Smooth muscle cell (in vitro differentiated cells): ENCODE measurements around the gene ZNF654. TPM values are rescaled to one million over a fixed set of nuclear protein-coding genes. Genes with fewer than 3 reads are reported as not detected.

Experiments used
- DNase-seq: peaks from one replicate; lab custom pipeline; 2025; ENCODE audit not compliant: unreplicated experiment; lab: John Stamatoyannopoulos, UW
- H2AFZ ChIP-seq: fragments of 200-600 bp; sonication (generic); 2 replicates; pipeline ENCODE4 v1.6.0; 2016; ENCODE audit warnings: antibody characterized with exemption, low read depth, mild to moderate bottlenecking
- H3F3A ChIP-seq: fragments of 200-600 bp; sonication (generic); 2 replicates; pipeline ENCODE4 v1.6.0; 2017; ENCODE audit warnings: antibody characterized with exemption, low read depth
- H3K27ac ChIP-seq: fragments of 200-600 bp; sonication (generic); 2 replicates; pipeline ENCODE4 v1.5.1; 2016; ENCODE audit warnings: low read depth, mild to moderate bottlenecking
- H3K27me3 ChIP-seq: fragments of 200-600 bp; sonication (generic); 2 replicates; pipeline ENCODE4 v1.6.1; 2016; ENCODE audit warnings: low read depth, mild to moderate bottlenecking
- H3K36me3 ChIP-seq: fragments of 200-600 bp; sonication (generic); 2 replicates; pipeline ENCODE4 v1.5.1; 2016; ENCODE audit warnings: low read depth
- H3K4me1 ChIP-seq: fragments of 200-600 bp; sonication (generic); 2 replicates; pipeline ENCODE4 v1.5.1; 2016; ENCODE audit warnings: low read depth
- H3K4me2 ChIP-seq: fragments of 200-600 bp; sonication (generic); 2 replicates; pipeline ENCODE4 v1.6.0; 2016; ENCODE audit warnings: mild to moderate bottlenecking
- H3K4me3 ChIP-seq: fragments of 200-600 bp; sonication (generic); 2 replicates; pipeline ENCODE4 v1.5.1; 2016; ENCODE audit warnings: mild to moderate bottlenecking
- H3K79me2 ChIP-seq: fragments of 200-600 bp; sonication (generic); 2 replicates; pipeline ENCODE4 v1.6.0; 2016; ENCODE audit warnings: low read depth, mild to moderate bottlenecking
- H3K9ac ChIP-seq: fragments of 200-600 bp; sonication (generic); 2 replicates; pipeline ENCODE4 v1.6.0; 2016; ENCODE audit warnings: low read depth
- H3K9me3 ChIP-seq: fragments of 200-600 bp; sonication (generic); replicated peaks from 2 replicates; pipeline ENCODE4 v1.5.1; 2016; ENCODE audit warnings: low read depth
- H4K20me1 ChIP-seq: fragments of 200-600 bp; sonication (generic); 2 replicates; pipeline ENCODE4 v1.6.0; 2016; ENCODE audit warnings: low read depth
- CTCF ChIP-seq: fragments of 200-600 bp; sonication (generic); IDR thresholded peaks from 2 replicates; pipeline ENCODE4 v1.5.1; 2017; ENCODE audit warnings: borderline replicate concordance, mild to moderate bottlenecking, antibody characterized with exemption; ENCODE audit not compliant: insufficient read depth, poor library complexity, severe bottlenecking
- WGBS: methylation state at CpG from one replicate; pipeline ENCODE4 v1.1.7; 2016; ENCODE audit warnings: low lambda C conversion rate; 5-methylcytosine and 5-hydroxymethylcytosine counted together
- polyA plus RNA-seq: library from polyadenylated mRNA; unstranded; fragments of >200 nt; fragmentation: Nextera tagmentation; extraction: Ambion mirVana; gene quantifications from 2 replicates; pipeline ENCODE4 v1.2.1, GENCODE V29; 2016
- total RNA-seq: library from RNA; depleted of rRNA; stranded (reverse); fragments of >200 nt; gene quantifications from 2 replicates; pipeline ENCODE4 v1.2.3, GENCODE V29; 2014

Gene ZNF654
- total and polyA plus RNA-seq, 2 experiments from 2014 or later, result 4.9 to 21.2 TPM

GRCh38 chr3:88151358-88151757 is 92.3 kb downstream of the ZNF654 start:
- Histone ChIP-seq H3K36me3 (peaks cover 14% of the 10 kb centered on the region), H3K9me3 (no peaks in the 10 kb centered on the region), H3K9ac (peak overlapping the region; percentile 91), H3F3A (no peaks in the 10 kb centered on the region), H3K79me2 (peaks cover 65% of the 10 kb centered on the region), H3K4me2 (peak overlapping the region; percentile 93), H3K4me1 (peaks cover 20% of the 10 kb centered on the region), H3K27ac (no peak overlapping the region), H4K20me1 (peaks cover 20% of the 10 kb centered on the region), H2AFZ (no peak overlapping the region), H3K4me3 (peak overlapping the region; percentile 95), H3K27me3 (no peaks in the 10 kb centered on the region)
- 68% methylated on average over 4 of the region's 4 CpGs for WGBS
- TF ChIP-seq CTCF, result no peak
- DNase-seq, result no peak

- Histone ChIP-seq H4K20me1 (peaks cover 35% of the 10 kb centered on the region), H3K4me1 (peaks cover 20% of the 10 kb centered on the region), H3K4me2 (no peak overlapping the region), H3K27ac (no peak overlapping the region), H3F3A (no peaks in the 10 kb centered on the region), H3K4me3 (no peak overlapping the region), H3K9ac (no peak overlapping the region), H3K9me3 (no peaks in the 10 kb centered on the region), H2AFZ (no peak overlapping the region), H3K27me3 (no peaks in the 10 kb centered on the region), H3K36me3 (peaks cover 26% of the 10 kb centered on the region), H3K79me2 (peaks cover 80% of the 10 kb centered on the region)
- no peak for DNase-seq
- 96% methylated on average over 2 of the region's 2 CpGs for WGBS
- TF ChIP-seq CTCF, result no peak
These were observed 93.8 kb downstream of the ZNF654 start for GRCh38 chr3:88152841-88153240.

GRCh38 chr3:88166419-88166971 is 107.4 kb downstream of the ZNF654 start:
- DNase-seq, result no peak
- H3K9ac ChIP-seq, result no peak overlapping the region
- no peak overlapping the region for H3K4me3 ChIP-seq
- 95% methylated on average over 2 of the region's 2 CpGs for WGBS
- no peaks in the 10 kb centered on the region for H3K4me1 ChIP-seq
- H3K36me3 ChIP-seq, result peaks cover 4% of the 10 kb centered on the region
- H3K9me3 ChIP-seq, result no peaks in the 10 kb centered on the region
- H3K4me2 ChIP-seq, result no peak overlapping the region
- H4K20me1 ChIP-seq, result peaks cover 11% of the 10 kb centered on the region
- TF ChIP-seq CTCF, result no peak
- H2AFZ ChIP-seq, result no peak overlapping the region
- H3K27me3 ChIP-seq, result no peaks in the 10 kb centered on the region
- no peak overlapping the region for H3K27ac ChIP-seq
- H3F3A ChIP-seq, result no peaks in the 10 kb centered on the region
- no peaks in the 10 kb centered on the region for H3K79me2 ChIP-seq

GRCh38 chr3:88167173-88167572 is 108.1 kb downstream of the ZNF654 start:
- Histone ChIP-seq H3K9ac (no peak overlapping the region), H3F3A (no peaks in the 10 kb centered on the region), H3K4me2 (no peak overlapping the region), H3K4me3 (no peak overlapping the region), H3K36me3 (peaks cover 4% of the 10 kb centered on the region), H4K20me1 (peaks cover 9% of the 10 kb centered on the region), H2AFZ (no peak overlapping the region), H3K9me3 (no peaks in the 10 kb centered on the region), H3K27me3 (no peaks in the 10 kb centered on the region), H3K27ac (peak overlapping the region; percentile 3), H3K79me2 (no peaks in the 10 kb centered on the region), H3K4me1 (no peaks in the 10 kb centered on the region)
- 85% methylated on average over 6 of the region's 6 CpGs for WGBS
- DNase-seq, result no peak
- no peak for TF ChIP-seq CTCF
